Spinal cord (tissue), 10 donors: ENCODE measurements around the gene RPL18. TPM values are rescaled to one million over a fixed set of nuclear protein-coding genes. Genes with fewer than 3 reads are reported as not detected.

Experiments
- DNase-seq, 6 donors: peaks; one replicate each; pipeline versions ENCODE4 v3.0.0 to v3.0.0-alpha.2; 2013 to 2015; ENCODE audit warnings: low spot score in 6 of 6, low read depth in 4 of 6
- H3K27ac ChIP-seq: one replicate; pipeline ENCODE4 v1.5.1; 2013; ENCODE audit warnings: low read depth, low read length, control low read depth
- H3K27me3 ChIP-seq: one replicate; pipeline ENCODE4 v1.6.1; 2013; ENCODE audit warnings: low read length; ENCODE audit not compliant: control insufficient read depth, insufficient read depth
- H3K36me3 ChIP-seq: one replicate; pipeline ENCODE4 v1.6.1; 2013; ENCODE audit warnings: low read length; ENCODE audit not compliant: control insufficient read depth, insufficient read depth
- H3K4me1 ChIP-seq: one replicate; pipeline ENCODE4 v1.6.1; 2013; ENCODE audit warnings: low read length; ENCODE audit not compliant: control insufficient read depth, insufficient read depth
- H3K4me3 ChIP-seq: one replicate; pipeline ENCODE4 v1.5.1; 2013; ENCODE audit warnings: low read depth, low read length, control low read depth
- H3K9me3 ChIP-seq: one replicate; pipeline ENCODE4 v1.6.1; 2013; ENCODE audit warnings: low read length; ENCODE audit not compliant: control insufficient read depth, insufficient read depth
- WGBS: methylation state at CpG from one replicate; pipeline ENCODE4 v1.1.5; 2013; ENCODE audit warnings: missing lambda C conversion rate; ENCODE audit not compliant: insufficient coverage; 5-methylcytosine and 5-hydroxymethylcytosine counted together
- polyA plus RNA-seq, 2 donors: library from polyadenylated mRNA; unstranded; fragments of 120-200 nt; gene quantifications; one replicate each; pipeline ENCODE4 v1.2.1, GENCODE V29; 2013; ENCODE audit not compliant: insufficient read length in 2 of 2
- total RNA-seq, 2 donors: library from RNA; depleted of rRNA in 1 of 2; stranded (reverse); fragments of 120-200 nt in 1 of 2; fragments of >200 nt in 1 of 2; gene quantifications; one replicate each; pipeline versions ENCODE4 v1.2.3 to v1.2.4, GENCODE V29; 2013 to 2014
- donor health status: healthy.

The RPL18 gene
- total and polyA plus RNA-seq, 4 donors: 747 to 1,623 (median 1,033) TPM

DNA sequence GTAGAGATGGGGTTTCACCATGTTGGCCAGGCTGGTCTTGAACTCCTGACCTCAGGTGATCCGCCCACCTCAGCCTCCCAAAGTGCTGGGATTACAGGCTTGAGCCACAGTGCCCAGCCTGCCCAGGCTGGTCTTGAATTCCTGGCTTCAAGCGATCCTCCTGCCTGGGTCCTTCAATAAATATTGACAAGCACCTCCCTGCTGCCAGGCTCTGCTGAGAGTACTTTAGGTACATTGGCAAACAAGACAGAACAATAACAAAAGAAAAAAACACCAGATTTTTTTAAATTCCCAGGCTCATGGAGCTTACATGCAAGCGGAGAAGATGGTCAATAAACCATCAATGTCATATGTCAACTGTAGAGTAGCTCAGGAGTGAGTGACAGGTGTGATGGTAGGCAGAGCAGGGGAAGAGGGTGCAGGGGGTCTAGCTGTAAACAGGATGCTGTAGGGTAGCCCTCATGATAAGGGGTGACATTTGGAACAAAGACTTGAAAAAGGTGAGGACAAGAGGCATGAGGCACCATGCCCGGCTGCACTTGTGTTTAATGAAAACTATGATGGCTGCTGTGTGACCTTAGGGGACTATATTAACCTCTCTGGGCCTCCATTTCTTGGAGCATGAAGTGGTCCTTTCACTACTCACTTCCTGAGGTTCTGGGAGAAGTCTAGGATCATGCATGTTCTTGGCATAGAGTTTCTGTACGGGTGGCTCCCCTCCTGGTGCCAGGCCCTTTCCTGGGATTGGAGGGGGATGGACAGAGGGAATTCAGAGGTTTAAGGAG, 47.4 kb downstream of the RPL18 start:
- no peaks in the 10 kb centered on the region for H3K27me3 ChIP-seq
- H3K36me3 ChIP-seq: no peaks in the 10 kb centered on the region
- WGBS: 63% methylated on average over 4 of the region's 5 CpGs
- no peaks in the 10 kb centered on the region for H3K9me3 ChIP-seq
- H3K27ac ChIP-seq: no peak overlapping the region
- H3K4me1 ChIP-seq: peaks cover 10% of the 10 kb centered on the region
- no peak overlapping the region for H3K4me3 ChIP-seq
- no peak for DNase-seq

DNA sequence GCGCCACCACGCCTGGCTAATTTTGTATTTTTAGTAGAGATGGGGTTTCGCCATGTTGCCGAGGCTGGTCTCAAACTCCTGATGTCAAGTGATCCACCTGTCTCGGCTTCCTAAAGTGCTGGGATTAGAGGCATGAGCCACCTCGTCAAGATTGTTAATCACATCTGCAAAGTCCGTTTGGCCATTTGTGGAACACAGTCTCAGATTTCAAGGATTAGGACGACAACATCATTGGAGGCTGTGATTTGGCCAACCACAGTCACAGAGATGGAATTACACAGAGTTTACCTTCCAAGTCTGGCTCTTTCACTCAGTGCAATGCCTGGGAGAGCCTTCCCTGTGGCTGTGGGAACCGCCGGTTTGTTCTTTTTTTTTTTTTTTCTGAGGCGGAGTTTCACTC, 49.2 kb downstream of the RPL18 start:
- 72% methylated on average over 8 of the region's 11 CpGs for WGBS
- H3K4me1 ChIP-seq: peaks cover 10% of the 10 kb centered on the region
- DNase-seq: no peak

DNA sequence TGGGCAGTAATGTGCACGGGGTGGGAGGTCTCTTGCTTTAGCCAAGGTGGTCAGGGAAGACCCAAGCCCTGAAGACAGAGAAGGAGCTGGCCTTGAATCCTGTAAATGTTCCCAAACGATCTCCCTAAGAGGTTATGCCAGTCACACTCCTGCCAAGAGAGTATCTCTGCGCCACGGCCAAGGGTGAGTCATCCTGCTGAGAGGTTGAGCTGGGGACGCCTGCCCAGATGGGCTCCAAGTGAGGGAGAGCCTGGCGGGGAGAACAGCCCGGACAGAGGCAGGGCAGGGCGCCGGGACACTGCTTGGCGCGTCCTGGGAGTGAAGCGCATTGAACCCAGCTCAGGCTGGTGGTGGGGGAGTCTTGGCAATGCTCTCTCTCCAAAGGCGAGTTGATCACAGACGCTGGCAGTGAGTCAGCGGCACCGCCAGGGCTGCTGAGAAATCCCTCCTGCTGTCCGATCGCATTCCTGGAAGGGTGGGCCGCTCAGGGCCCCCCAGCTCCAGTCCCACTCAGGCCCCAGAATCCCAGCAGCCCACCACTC, 50.6 kb downstream of the RPL18 start:
- Histone ChIP-seq H3K9me3 (no peaks in the 10 kb centered on the region), H3K4me1 (peaks cover 10% of the 10 kb centered on the region), H3K27ac (no peak overlapping the region), H3K4me3 (no peak overlapping the region), H3K27me3 (no peaks in the 10 kb centered on the region), H3K36me3 (no peaks in the 10 kb centered on the region)
- 7% methylated on average over 18 of the region's 19 CpGs for WGBS
- peak in 3 of 6 donors; percentile 11 to 52 (median 23) for DNase-seq

More for the DNA sequence above, 49.2 kb downstream of the RPL18 start:
- H3K27me3 ChIP-seq: no peaks in the 10 kb centered on the region
- H3K4me3 ChIP-seq: no peak overlapping the region
- H3K36me3 ChIP-seq: no peaks in the 10 kb centered on the region
- H3K27ac ChIP-seq: no peak overlapping the region
- H3K9me3 ChIP-seq: no peaks in the 10 kb centered on the region

Other genes starting within 250 kb of the RPL18 start
- 10 to 100 TPM; 44.6 to 86.8 TPM for gene KDELR1, start 227.6 kb downstream of the RPL18 start, total RNA-seq
- 100 to 1,000 TPM; 125 to 141 TPM for gene KDELR1, start 227.6 kb downstream of the RPL18 start, polyA plus RNA-seq
- 1 to 10 TPM; 2.6 to 6.3 TPM for gene GRIN2D, start 225.5 kb downstream of the RPL18 start, total RNA-seq
- 10 to 100 TPM; 30.9 to 32.0 TPM for gene GRIN2D, start 225.5 kb downstream of the RPL18 start, polyA plus RNA-seq
- 10 to 100 TPM; 10.5 to 23.4 TPM for gene GRWD1, start 173.2 kb downstream of the RPL18 start, total RNA-seq
- gene GRWD1, start 173.2 kb downstream of the RPL18 start, polyA plus RNA-seq: 10 to 100 TPM; 22.0 to 29.9 TPM
- gene KCNJ14, start 163.6 kb downstream of the RPL18 start, total RNA-seq: 1 to 10 TPM in 1 of 2 donors, under 1 TPM in 1; 0.61 to 1.4 TPM
- 1 to 10 TPM; 1.2 to 2.1 TPM for gene KCNJ14, start 163.6 kb downstream of the RPL18 start, polyA plus RNA-seq
- 10 to 100 TPM; 29.9 to 49.8 TPM for gene CYTH2, start 149.8 kb downstream of the RPL18 start, total RNA-seq
- 100 to 1,000 TPM in 1 of 2 donors, 10 to 100 TPM in 1; 98.0 to 109 TPM for gene CYTH2, start 149.8 kb downstream of the RPL18 start, polyA plus RNA-seq
- gene LMTK3, start 107.3 kb downstream of the RPL18 start, total RNA-seq: 10 to 100 TPM in 1 of 2 donors, 1 to 10 TPM in 1; 8.8 to 10.8 TPM
- gene LMTK3, start 107.3 kb downstream of the RPL18 start, polyA plus RNA-seq: 10 to 100 TPM; 65.8 to 76.5 TPM
- under 1 TPM in 1 of 2 donors, not detected in 1; 0.39 TPM for gene SULT2B1, start 67.0 kb downstream of the RPL18 start, total RNA-seq
- under 1 TPM; 0.48 to 0.90 TPM for gene SULT2B1, start 67.0 kb downstream of the RPL18 start, polyA plus RNA-seq
- gene SPACA4, start 12.4 kb downstream of the RPL18 start, total RNA-seq: not detected
- gene SPACA4, start 12.4 kb downstream of the RPL18 start, polyA plus RNA-seq: under 1 TPM in 1 of 2 donors, not detected in 1; 0.54 TPM
- gene FAM83E, start 4.1 kb downstream of the RPL18 start, total RNA-seq: under 1 TPM in 1 of 2 donors, not detected in 1; 0.61 TPM
- under 1 TPM; 0.13 to 0.45 TPM for gene FAM83E, start 4.1 kb downstream of the RPL18 start, polyA plus RNA-seq
- 10 to 100 TPM; 10.2 to 11.6 TPM for gene SPHK2, start 328 bp upstream of the RPL18 start, total RNA-seq
- gene SPHK2, start 328 bp upstream of the RPL18 start, polyA plus RNA-seq: 10 to 100 TPM; 36.6 to 39.3 TPM
- gene DBP, start 18.2 kb upstream of the RPL18 start, total RNA-seq: 10 to 100 TPM in 1 of 2 donors, 1 to 10 TPM in 1; 6.2 to 16.6 TPM
- 10 to 100 TPM; 14.0 to 16.2 TPM for gene DBP, start 18.2 kb upstream of the RPL18 start, polyA plus RNA-seq
- 10 to 100 TPM; 13.3 to 64.7 TPM for gene CA11, start 27.0 kb upstream of the RPL18 start, total RNA-seq
- 10 to 100 TPM; 53.6 to 71.7 TPM for gene CA11, start 27.0 kb upstream of the RPL18 start, polyA plus RNA-seq
- 1 to 10 TPM in 1 of 2 donors, under 1 TPM in 1; 0.10 to 1.2 TPM for gene NTN5, start 53.8 kb upstream of the RPL18 start, total RNA-seq
- gene NTN5, start 53.8 kb upstream of the RPL18 start, polyA plus RNA-seq: 1 to 10 TPM in 1 of 2 donors, under 1 TPM in 1; 0.63 to 2.3 TPM
- not detected for gene FUT2, start 76.8 kb upstream of the RPL18 start, total RNA-seq
- gene FUT2, start 76.8 kb upstream of the RPL18 start, polyA plus RNA-seq: 1 to 10 TPM; 2.1 to 6.7 TPM
- gene MAMSTR, start 100.5 kb upstream of the RPL18 start, total RNA-seq: 1 to 10 TPM in 1 of 2 donors, under 1 TPM in 1; 0.89 to 2.4 TPM
- 1 to 10 TPM; 4.1 to 6.6 TPM for gene MAMSTR, start 100.5 kb upstream of the RPL18 start, polyA plus RNA-seq
- gene RASIP1, start 121.4 kb upstream of the RPL18 start, total RNA-seq: 10 to 100 TPM in 1 of 2 donors, 1 to 10 TPM in 1; 2.9 to 11.9 TPM
- 10 to 100 TPM in 1 of 2 donors, 1 to 10 TPM in 1; 8.1 to 11.9 TPM for gene RASIP1, start 121.4 kb upstream of the RPL18 start, polyA plus RNA-seq
- gene IZUMO1, start 127.7 kb upstream of the RPL18 start, total RNA-seq: under 1 TPM in 1 of 2 donors, not detected in 1; 0.10 TPM
- gene IZUMO1, start 127.7 kb upstream of the RPL18 start, polyA plus RNA-seq: 1 to 10 TPM in 1 of 2 donors, under 1 TPM in 1; 0.41 to 1.2 TPM
- 1 to 10 TPM; 1.9 to 4.4 TPM for gene FUT1, start 133.5 kb upstream of the RPL18 start, total RNA-seq
- 1 to 10 TPM; 2.9 to 3.5 TPM for gene FUT1, start 133.5 kb upstream of the RPL18 start, polyA plus RNA-seq
- not detected for gene FGF21, start 136.3 kb upstream of the RPL18 start, total RNA-seq
- not detected for gene FGF21, start 136.3 kb upstream of the RPL18 start, polyA plus RNA-seq
- gene BCAT2, start 191.9 kb upstream of the RPL18 start, total RNA-seq: 10 to 100 TPM; 14.6 to 39.5 TPM
- 10 to 100 TPM; 26.5 to 36.6 TPM for gene BCAT2, start 191.9 kb upstream of the RPL18 start, polyA plus RNA-seq
- 10 to 100 TPM in 1 of 2 donors, 1 to 10 TPM in 1; 6.9 to 25.5 TPM for gene HSD17B14, start 217.3 kb upstream of the RPL18 start, total RNA-seq
- 10 to 100 TPM; 15.7 to 19.4 TPM for gene HSD17B14, start 217.3 kb upstream of the RPL18 start, polyA plus RNA-seq
- 10 to 100 TPM; 11.6 to 32.3 TPM for gene PLEKHA4, start 249.4 kb upstream of the RPL18 start, total RNA-seq
- 10 to 100 TPM; 17.3 to 43.0 TPM for gene PLEKHA4, start 249.4 kb upstream of the RPL18 start, polyA plus RNA-seq